Inferior parietal cortex (tissue), 1 donor: Measurements from ENCODE around the gene LMNA.
"Not testable (repeated sequence)": the region's sequence is repeated elsewhere in the genome, so short reads cannot be mapped to it uniquely, and the experiment has no call there.

Source experiments
- DNase-seq: peaks from one replicate; pipeline ENCODE4 v3.0.0-alpha.2; 2016; ENCODE audit errors: extremely low spot score

Gene LMNA

GRCh38 chr1:156162430-156163037 is 48.0 kb downstream of the LMNA start:
- no peak for DNase-seq

DNA sequence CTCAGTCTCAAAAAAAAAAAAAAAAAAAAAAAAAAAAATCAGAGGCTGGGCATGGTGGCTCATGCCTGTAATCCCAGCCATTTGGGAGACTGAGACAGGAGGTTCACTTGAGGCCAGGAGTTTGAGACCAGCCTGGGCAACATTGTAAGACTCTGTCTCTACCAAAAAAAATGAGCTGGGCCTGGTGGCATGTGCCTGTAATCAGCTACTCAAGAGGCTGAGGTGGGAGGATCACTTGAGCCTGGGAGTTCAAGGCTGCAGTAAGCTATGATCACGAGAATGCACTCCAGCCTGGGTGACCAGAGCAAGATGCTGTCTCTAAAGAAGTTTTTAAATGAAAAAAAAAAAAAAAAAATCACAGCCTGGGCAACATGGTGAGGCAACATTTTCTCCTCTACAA is 49.2 kb downstream of the LMNA start:
- no peak for DNase-seq

DNA sequence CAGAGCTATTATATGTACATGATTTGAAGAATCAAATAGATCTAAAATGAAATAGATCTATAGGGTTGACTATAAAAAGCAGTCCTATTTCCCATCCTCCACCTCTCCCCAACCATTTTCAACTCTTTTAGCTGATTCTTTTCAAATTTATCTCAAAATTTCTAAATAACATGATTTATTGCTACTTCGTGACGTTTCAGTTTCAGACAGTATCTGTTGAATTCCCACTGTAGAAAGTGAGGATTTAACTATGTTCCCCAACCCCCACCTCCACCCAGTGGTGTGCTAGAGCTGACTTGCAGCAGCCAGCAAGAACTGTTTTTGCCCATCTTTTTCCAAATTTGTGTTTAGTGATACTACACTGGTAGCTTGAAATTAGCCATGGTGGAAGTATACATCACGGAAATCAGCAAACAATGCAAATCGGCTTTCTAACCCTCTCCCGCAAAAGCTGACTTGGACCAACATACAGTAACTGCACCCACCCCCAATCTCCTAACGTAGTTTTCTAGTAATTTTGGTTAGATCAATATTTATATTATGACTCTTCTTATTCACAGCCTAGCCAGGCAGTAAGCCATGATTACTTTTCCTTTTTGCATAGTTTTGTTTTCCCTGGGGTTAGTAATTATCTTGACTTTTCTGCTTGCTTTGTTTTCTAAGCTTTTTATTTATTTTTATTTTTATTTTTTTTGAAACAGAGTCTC is 49.8 kb downstream of the LMNA start:
- no peak for DNase-seq

DNA sequence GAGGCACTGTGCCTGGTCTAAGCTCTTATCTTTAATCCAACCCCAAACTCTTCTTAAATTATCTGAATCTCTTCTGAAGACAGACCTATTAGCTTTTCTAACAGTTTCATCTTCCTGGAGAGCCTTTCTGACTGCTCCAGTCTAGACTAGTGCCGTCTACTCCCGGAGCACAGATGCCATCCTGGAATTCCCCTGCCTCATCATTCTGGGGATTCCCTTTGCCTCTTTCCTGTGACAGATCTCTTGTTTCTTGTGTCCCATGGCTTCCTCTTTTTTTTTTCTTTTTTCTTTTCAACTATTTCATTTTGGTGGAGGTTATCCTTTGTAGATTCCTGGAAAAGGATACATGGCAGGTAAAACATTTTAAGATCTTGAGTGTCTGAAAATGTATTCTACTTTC is 50.6 kb downstream of the LMNA start:
- no peak for DNase-seq

DNA sequence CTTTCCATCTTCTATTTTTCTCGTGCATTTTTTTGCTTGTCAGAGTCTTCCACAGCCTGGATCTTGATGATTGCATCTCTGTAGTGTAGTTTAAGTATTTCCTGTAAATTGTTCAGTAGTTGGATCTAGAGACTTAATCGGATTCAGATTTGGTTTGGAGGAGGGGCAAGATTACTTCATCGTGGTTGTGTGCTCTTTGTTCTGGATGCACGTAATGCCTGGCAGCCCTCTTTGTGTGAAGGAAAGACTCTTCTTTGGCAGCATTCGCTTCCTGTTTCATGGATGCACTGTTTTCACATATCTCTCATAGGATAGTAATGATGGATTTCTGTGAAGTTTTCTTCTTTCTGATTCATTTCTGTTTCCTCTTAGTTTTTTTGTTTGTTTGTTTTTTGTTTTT is 53.0 kb downstream of the LMNA start:
- no peak for DNase-seq

GRCh38 chr1:156172696-156173470 is 58.4 kb downstream of the LMNA start:
- DNase-seq: no peak

GRCh38 chr1:156176610-156177210 is 62.2 kb downstream of the LMNA start:
- no peak for DNase-seq

GRCh38 chr1:156177919-156178654 is 63.6 kb downstream of the LMNA start:
- no peak for DNase-seq

GRCh38 chr1:156180471-156180870 is 66.0 kb downstream of the LMNA start:
- DNase-seq: no peak

GRCh38 chr1:156181391-156181924 is 66.9 kb downstream of the LMNA start:
- DNase-seq: not testable (repeated sequence)

GRCh38 chr1:156182010-156182779 is 67.7 kb downstream of the LMNA start:
- not testable (repeated sequence) for DNase-seq

GRCh38 chr1:156186347-156187177 is 72.1 kb downstream of the LMNA start:
- DNase-seq: not testable (repeated sequence)
